DMS114 treated with DMSO at 0.1 percent for 48 hours (cell line): ENCODE results near the gene KIF21B.
"Not testable (repeated sequence)": the region's sequence is repeated elsewhere in the genome, so short reads cannot be mapped to it uniquely, and the experiment has no call there.

Experiments
- DNase-seq: peaks from one replicate; lab custom pipeline; 2025; ENCODE audit not compliant: unreplicated experiment; lab: John Stamatoyannopoulos, UW

Gene KIF21B

DNA sequence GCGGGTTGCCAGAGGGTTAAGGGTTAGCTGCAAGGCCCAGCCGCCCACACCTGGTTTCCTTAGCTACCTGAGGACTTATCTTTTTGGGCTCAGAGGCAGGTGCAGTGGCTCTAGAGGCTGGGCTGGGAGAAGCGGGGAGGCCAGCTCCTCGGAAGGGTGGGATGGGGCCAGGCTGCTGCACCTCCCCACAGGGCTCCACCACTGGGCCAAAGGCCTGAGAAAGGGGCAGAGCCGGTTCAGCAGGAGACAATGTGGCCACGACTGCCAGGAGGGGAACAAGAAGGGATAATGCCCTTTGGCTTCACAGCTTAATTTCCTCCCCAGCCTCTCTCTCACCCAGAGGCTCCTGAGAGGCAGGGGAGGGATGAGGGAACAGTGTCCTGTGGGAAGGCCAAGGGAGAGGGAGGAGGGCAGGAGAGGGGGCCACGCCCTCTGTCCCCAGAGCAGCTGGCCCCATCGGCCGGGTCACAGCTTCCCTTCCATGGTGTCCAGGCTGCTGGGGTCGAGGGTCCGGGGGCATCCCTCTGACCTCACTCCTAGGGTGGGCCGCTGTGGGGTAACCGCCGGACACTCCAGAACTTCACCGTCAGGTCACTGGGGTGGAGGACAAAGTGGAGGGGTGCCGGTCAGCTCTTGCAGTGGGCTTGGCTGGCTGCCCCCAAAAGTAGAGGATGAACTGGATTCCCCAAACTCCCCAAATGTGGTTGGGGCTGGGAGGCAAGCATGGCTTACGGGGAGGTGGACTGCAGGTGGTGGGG lies 50.4 kb downstream of the KIF21B start:
- no peak for DNase-seq

DNA sequence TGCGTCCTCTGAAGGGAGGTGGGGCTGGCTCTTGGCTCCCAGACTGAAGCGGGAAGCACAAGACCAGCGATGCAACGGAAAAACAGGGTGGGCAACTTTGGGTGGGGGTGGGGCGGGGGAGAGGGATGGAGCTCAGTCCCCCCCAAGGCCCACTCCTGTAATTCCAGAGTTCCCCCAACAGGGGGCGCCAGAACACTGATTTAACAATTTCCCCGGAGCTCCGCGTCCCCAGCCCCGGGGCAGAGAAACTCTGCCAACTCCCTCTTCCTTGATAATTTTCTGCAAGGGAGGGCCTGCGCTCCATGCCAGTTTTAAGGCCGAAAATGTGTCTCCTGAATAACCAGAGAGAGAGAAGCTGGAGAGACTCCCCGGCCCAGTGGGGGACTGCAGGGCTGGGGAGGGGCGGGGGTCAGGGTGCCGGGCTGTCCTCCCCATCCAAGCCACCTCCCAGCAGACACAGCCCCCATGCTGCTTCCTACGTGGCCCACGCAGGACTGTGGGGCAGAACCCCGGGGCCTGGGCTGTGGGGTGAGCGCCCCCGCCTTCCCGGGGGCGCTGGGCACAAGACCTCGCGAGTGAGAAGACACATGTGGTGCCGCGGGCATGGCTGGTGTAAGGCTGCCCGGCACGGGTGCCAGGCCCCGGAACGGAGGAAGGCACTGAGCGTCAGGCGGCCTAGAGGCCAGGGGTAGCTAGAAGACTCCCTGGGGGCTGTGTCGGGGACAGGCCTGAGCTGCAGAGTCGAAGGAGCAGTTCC lies 51.4 kb downstream of the KIF21B start:
- no peak for DNase-seq

DNA sequence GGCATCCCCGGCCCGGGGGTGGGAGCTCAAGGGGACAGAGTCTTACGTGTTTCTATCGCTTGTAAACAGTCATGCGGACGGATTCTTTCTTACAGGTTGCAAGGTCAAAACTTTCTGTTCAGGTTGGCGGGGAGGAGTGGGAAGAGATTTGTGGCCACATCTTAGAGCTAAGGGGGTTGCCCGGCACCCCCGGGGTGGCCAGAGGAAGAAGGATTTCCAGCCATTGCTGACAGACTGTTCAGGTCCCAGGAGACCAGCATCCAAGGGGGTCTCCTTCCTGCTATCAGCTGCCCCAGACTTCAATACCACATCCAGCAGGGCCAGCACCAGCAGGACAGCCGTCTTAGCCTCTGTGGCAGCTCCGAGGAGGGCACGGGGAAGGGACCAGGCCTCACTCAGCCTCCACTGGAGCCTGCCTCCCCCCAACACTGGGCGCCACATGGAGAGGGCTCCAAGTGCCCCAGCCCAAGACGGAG lies 52.0 kb downstream of the KIF21B start:
- DNase-seq, result no peak

DNA sequence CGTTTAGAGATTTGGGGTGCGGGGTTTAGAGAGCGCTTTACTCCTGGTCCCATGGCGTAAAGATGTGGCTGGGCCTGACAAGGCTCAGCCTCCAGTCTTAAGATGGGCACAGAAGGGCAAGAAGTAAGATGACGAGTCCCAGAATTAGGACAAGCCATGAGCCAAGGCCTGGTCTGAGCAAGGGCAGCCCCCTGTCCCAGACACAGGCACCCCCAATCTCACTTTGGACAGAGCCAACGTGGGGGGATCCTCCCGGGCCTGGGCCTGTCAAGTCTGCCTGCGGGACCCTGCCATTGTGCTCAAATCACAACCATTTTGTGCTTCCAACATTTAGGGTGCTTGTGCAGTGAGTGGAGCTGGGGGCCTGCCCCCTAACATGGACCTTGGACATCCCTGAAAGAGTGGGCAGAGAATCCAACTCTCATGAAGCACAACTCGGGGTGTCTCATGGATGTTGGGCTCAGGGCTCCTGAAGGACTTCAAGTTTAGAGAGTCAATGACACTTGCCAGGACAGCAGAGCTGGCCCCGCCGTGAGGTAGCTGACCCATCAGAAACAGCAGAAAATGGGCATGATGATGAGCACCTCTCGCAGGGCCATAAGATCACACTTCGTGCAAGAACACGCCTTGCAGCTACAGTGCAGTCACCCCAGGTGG lies 52.6 kb downstream of the KIF21B start:
- no peak for DNase-seq

DNA sequence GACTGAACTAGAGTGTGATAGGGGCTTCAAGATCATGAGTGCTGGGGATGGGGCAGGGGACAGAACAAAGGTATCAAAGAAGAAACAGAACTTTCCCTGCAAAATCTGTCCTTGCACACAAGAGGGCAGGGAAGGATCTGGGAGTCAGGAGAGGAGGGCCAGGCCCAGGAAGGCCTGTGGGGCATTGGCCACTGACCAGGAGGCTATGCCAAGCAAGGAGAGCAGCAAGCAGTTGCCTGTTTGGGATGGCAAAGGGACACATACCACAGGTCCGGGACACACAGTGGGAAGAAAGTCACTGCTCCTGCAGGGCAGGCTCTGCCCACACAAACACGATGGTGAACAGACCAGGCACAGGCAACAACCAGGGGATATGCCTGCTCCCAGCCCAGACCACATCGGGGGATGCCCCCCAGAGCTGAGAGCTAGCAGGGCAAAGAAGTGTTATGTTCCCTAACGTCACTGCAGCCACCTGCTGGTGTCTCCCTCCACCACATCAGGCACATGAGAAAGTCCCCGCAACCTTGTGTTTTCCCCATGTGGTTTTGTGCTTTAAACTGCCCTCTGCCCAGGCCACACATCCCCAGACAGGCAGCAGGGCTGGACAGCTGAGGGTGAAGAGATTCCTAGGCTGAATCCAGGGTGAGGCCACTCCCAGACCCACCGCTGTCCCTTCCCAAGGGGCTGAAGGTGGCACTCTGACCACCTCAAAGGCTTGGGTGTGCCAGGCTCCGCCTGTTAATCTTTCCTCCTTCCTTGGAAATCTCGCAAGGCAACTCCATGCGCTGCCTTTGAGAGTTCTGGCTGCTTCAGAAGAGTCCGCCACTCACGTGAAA lies 53.6 kb downstream of the KIF21B start:
- DNase-seq, result no peak

DNA sequence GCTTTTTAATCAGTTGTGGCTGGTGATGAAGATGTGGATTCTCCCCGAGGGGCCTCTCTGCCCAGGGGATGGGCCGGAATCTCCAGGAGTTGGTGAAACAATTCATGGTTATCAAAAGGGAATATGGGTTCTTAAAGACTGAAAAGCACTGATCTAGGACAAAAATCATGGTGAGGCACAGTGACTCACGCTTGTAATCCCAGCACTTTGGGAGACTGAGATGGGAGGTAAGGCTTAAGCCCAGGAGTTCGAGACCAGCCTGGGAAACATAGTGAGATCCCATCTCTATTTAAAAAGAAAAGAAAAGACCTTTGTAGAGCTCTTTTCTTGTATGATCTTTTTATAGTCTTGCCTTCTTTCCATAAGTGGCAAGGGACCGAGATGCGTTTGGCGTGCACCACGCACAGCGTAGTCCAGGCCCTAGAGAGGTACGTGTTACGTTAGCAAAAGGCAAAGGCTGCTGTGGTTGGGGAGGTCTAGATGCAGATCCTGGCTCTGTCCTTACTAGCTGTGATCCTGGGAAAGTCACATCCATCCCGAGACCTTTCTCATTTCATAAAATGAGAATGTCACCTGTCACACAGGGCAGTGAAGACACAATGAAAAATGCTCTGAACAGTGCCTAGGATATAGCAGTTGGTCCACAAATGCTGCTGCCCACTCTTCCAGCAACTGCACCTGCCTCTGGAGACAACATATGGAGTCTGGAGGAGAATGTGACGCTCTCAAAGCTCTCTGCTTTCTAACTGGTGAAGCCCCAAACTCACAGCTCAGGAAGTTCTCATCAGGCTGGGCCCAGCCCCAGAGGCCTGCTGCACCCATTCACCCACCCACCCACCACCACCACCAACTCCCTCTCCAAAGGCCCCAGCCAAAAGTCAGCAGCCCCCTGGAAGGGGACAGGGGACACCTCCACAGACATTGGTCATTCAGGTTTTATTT lies 54.8 kb downstream of the KIF21B start:
- no peak for DNase-seq

DNA sequence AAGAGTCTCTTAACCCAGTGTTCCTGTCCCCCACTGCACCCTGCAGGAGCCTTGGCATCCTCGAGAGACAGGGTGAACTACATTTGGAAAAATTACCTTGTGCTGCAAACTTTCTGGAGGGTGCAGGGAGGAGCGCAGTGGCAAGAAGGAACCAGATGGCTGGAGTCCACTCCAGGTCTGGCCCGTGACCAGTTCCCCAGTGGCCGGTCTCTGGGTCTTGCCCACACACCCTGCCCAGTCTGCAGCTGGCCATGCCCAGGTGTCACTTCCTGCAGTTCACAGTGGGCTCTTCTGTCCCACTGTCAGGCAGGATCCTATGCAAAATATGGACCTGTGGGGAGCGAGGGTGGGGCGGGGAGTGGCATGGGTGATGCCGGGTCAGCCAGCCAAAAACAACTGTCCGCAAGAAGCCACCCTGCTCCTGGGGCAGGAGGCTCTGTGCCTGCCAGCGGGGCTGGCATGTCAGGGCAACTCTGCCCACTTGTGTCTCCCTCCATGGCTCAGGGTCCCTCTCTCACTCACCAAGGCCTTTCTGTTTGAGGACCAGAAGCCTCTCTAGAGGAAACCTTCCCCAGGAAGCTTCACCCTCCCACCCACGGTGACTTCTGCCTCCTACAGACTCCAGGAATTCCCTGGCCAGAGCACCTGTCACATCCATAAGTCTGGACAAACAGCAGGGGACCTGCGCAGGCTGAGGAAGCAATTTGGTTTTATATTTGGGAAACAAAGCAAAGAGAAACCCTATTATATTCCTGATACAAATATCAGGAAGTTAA lies 55.6 kb downstream of the KIF21B start:
- no peak for DNase-seq

DNA sequence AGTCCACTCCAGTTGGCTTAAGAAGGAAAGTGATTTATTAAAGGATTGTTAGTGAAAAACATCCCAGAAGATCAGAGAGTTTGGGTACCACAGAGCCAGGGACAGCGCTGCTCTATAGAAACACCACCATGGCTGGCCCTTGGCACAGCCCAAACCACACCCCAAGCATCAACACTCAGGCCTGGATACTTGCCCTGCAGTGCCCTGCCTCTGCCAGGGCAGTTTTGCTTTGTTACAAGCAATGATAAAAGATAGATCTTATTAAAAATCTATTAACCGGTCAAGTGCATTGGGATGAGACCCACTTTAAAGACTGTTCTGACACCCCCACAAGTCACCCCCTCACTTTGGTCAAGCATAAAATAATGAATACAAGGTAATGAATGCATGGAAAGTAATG lies 56.6 kb downstream of the KIF21B start:
- DNase-seq, result no peak

DNA sequence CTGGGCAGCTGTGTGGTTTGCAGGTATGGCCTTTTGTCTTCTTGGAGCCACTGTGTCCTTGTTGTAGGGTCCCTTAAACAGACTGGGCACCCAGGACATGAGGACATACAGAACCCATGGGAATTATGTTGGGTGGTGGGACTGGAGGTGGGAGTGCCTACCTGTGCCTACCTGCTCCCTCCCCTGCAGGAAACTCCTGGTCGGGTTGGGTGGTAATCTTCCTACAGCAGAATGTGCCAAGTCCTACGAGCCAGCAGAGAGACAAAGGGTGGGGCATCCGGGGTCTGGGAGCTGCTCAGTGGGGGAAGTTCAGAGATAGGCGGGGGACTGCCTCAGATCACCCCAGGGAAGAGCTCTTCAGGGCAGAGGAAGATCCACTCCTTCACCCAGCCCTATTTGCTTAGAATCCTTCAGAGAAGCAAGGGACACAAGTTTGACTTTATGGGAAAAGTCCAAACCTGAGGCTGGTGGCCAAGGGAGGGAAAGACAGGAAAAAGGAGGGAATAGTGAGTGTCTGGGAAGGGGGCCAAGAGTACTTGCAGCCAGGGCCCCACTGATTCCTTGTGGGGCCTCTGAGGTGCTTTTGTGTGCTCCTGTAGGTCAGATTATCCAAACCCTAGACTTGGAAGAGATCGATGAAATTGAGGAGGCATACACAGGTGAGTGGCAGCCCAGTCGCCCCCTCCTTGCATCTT lies 58.3 kb downstream of the KIF21B start:
- DNase-seq, result no peak

DNA sequence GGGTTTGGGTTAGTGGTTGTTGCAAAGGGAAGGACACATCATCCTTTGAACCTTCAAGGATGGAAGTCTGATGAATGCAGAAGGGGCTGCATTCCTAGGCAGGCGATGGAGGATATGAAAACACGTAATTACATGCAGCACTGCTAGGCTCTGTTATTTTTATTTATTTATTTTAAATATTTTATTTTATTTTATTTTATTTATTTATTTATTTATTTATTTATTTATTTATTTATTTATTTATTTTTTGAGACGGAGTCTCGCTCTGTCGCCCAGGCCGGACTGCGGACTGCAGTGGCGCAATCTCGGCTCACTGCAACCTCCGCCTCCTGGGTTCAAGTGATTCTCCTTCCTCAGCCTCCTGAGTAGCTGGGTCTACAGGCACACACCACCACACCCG lies 59.6 kb downstream of the KIF21B start:
- not testable (repeated sequence) for DNase-seq

DNA sequence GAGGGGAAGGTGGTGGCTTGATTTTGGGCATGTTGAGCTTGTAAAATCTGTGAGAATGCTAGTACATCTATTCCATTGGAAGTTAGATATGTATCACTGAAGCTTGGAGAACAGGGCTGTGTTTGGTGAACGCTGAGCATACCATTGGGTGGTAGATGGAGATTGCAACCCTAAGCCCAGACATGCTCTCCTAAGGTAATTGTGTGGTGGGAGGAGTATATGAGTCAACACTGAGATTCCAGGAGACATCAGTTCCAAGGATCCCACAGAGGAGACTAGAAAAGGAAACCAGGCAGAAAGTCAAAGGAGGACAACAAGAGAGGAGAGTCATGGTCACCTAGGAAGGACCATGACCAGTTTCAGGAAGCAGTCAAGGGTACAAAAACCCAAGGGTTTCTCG lies 60.4 kb downstream of the KIF21B start:
- no peak for DNase-seq

DNA sequence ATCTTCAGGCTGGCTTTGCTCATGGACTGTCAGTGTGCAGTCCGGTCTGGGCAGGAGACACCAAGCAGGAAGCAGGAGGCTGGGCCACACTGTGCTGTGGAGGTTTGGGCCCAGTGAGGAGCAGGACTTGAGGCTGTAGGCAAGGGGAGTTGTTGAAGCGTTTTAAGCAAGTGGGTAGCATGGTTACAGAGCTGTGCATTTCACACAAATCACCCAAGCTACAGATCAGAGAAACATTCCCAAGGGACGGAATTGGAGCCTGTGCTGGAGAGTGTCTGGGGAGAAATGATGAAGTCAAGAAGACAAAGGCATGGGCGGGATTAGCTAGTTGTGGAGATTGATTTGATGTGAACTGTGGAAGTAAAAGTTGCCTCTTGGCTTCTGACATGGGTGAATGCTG lies 60.9 kb downstream of the KIF21B start:
- DNase-seq, result no peak

DNA sequence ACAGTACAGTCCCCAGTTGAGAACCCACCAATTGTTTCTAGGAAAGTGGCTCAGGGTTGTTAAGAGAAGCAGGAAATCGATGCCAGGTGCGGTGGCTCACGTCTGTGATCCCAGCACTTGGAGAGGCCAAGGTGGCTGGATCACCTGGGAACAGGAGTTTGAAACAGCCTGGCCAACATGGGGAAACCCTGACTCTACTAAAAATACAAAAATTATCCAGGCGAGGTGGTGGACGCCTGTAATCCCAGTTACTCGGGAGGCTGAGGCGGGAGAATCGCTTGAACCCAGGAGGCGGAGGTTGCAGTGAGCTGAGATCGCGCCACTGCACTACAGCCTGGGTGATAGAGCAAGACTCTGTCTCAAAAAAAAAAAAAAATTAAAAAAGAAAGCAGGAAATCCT lies 61.4 kb downstream of the KIF21B start:
- DNase-seq, result not testable (repeated sequence)

DNA sequence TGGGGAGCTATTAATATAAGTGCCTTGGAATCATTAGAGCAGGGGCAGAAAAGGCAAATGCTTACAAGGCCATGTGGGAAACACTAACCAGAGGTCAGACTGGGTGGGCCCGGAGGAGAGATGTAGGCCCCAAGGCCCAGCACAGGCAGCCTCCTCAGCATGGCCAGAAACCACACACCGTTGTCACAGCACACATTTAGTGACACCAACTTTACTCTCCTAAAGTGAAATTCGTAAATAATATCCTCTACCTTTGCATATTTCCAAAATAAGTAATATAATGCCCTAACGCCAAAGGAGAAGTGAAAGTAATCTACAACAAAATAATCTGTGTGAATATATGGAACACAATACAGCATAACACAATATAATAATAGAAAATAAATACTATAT lies 62.6 kb downstream of the KIF21B start:
- DNase-seq, result no peak

DNA sequence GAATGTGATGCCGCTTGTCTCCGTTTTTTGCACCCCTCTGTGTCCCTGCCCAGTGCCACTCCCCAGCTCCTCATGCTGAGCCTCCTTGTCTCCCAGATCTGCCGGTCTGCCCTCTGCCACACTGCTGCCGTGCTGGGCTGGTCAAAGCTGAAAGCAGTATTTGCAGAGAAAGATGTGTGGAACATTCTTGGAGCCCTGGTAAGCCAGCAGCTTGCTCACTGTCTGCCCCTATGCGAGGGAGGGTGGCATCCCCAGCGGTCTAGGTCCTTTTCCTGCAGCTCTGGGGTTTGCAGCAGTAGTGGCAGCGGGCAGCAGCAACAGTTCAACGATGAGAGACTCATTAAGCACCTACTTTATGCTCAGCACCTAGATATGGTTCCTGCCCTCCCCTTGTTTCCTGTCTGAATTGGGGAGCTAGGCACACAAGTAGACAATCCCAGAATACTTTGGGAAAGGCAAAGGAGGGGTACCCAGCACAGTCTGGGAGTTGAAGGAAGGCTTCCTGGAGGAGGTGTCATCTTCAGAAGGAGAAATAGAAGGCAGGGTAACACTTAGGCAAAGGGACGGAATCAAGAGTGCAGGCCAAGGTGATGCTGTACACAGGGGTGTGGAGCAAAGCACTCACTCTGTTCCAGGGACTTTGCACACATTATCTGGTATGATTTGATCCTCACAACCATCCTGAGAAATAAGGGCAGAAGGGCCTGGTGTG lies 63.1 kb downstream of the KIF21B start:
- no peak for DNase-seq

DNA sequence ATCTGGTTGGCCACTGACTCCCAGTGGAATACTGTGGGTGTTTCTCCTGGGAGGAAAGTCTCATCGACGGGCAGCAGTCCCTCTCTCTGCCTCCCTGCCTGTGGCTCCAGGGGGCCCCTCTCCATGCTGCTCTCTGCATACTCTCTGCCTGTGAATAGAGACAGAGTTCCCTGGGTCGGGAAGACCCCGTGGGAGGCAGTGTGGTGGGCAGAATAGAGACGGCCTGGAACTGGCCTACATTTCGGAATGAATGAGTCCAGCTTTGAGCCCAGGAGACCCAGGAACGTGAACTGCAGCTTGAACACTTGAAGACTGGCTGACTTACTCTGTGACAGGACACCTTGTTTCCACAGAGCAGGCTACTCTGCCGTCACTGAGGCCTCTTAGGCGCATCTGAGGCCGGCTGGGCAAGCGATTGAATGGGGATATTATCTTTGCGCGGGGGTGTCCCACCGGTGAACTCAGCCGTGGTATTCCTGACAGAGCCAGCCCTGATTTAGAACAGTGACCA lies 64.0 kb downstream of the KIF21B start:
- DNase-seq, result no peak

DNA sequence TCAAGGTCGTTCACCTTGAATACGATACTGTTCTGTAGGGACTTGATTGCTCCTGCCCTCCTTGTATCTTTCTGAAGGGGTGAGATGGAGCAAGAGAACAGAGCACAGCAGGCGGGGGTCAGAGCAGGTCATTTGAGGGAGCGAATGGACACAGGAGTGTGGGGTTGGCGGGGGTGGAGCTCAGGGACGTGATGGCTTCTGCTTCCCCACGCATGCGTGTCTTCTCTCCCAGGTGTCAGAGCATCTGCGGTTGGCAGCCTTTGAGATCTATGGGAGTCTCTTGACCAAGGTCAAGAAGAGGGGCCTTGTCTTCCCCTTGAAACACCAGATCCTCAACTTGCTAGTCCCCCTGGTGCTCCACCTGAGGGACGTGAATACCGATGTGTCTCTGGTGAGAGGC lies 64.9 kb downstream of the KIF21B start:
- no peak for DNase-seq

DNA sequence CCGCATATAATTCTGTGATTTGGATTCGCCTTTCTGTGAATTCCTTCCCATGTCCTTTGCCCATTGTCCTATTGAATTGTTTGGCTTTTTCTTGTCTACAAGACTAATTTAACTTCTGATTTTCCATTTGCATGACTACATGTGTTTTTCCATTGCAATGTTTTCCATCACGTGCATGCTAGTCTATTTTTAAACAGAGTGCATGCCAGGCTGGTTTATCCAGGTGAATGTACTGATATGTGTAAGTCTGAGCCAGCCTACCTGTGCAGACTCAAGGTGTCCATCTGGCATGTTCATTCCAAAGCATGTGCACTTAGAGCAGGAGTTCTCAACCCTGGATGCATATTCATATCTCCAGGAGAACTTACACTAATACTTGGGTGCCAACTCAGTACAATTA lies 69.1 kb downstream of the KIF21B start:
- no peak for DNase-seq
